ENCODE measurements around the gene PAPPA2.

Gene PAPPA2

GRCh38 chr1:176531921-176532897 is 69.2 kb downstream of the PAPPA2 start:
- no peak for DNase-seq (ENCODE audit: low spot score)
- ChIA-PET CTCF (no interaction called here), POLR2A (ENCODE audit: low non-redundant PET) (no interaction called here)
- no peak overlapping the region for H3K27ac ChIP-seq
- no peak for TF ChIP-seq CTCF (conservative IDR thresholded peaks at IDR 0.05; ENCODE audit: low read depth)

- H3K27ac ChIP-seq: no peak overlapping the region
- POLR2A ChIA-PET (ENCODE audit: low non-redundant PET): no interaction called here
- CTCF ChIA-PET: no interaction called here
- no peak for DNase-seq (ENCODE audit: low spot score)
- TF ChIP-seq CTCF (conservative IDR thresholded peaks at IDR 0.05; ENCODE audit: low read depth): no peak
Measured at GRCh38 chr1:176533020-176533419, 70.0 kb downstream of the PAPPA2 start.

DNA sequence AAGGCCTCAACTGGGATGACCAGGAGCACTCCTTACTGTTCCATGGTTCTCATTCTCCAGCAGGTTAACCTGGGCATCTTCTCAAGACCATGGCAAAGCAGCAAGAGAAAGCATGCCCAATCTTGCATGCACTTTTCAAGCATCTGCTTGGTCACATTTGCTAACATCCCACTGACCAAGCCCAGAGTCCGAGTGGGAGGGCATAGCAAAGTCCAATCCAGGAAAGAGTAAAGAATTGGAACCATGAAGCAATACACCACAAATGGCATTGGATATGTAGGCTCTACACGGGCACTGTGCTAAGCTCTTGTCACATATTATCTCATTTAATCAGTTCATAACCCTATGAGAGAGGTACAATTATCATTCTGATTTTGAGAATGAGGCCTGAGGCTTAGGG is 73.6 kb downstream of the PAPPA2 start:
- no peak for DNase-seq (ENCODE audit: low spot score)
- POLR2A ChIA-PET (ENCODE audit: low non-redundant PET): no interaction called here
- H3K27ac ChIP-seq: no peak overlapping the region
- CTCF ChIA-PET: no interaction called here
- no peak for TF ChIP-seq CTCF (conservative IDR thresholded peaks at IDR 0.05; ENCODE audit: low read depth)

- TF ChIP-seq CTCF (conservative IDR thresholded peaks at IDR 0.05; ENCODE audit: low read depth): no peak
- no peak overlapping the region for H3K27ac ChIP-seq
- DNase-seq (ENCODE audit: low spot score): no peak
- ChIA-PET CTCF (interaction anchor here (0.7 kb wide), 2 partner anchors 9 to 895 kb away, joined by 3 read pairs; no protein-coding TSS in a partner anchor), POLR2A (ENCODE audit: low non-redundant PET) (no interaction called here)
Measured at GRCh38 chr1:176539018-176539417, 76.0 kb downstream of the PAPPA2 start.

DNA sequence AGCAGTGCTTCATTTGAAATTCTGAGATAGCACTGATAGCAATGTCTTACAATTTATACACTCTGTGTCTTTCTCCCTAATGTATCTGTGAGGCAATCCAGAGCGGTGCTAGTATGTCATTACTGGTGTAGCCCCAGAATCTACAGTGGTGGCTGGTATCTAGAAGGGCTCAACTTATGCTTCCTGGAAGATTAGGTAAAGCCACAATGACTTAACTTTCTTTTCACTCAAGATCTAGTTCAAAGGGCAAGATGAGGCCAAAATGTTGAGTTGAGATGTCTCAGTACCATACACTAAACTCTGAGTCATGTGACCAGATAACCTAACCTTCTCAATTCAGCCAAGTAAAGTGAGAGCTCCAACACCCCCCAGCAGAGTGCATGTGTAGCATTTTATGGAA is 77.5 kb downstream of the PAPPA2 start:
- ChIA-PET POLR2A (ENCODE audit: low non-redundant PET) (no interaction called here), CTCF (no interaction called here)
- DNase-seq (ENCODE audit: low spot score): no peak
- no peak for TF ChIP-seq CTCF (conservative IDR thresholded peaks at IDR 0.05; ENCODE audit: low read depth)
- H3K27ac ChIP-seq: no peak overlapping the region

DNA sequence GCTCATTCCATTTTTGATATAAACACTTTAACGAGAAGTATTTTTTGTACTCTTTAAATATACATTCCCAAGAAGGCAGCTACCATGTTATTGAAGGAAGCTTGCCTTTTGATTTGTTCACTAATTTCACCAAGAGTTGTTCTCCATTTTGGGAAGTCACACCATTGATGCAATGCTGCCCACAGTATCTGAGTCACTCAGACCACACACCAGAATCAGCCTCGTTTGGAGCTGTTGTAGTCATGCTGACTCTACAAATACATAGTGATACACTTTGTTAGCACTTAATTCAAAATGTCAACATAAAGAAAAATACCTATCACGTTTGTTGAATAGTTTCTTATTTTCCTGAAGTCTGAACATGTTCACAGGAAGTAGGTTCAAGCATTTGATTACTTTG is 78.7 kb downstream of the PAPPA2 start:
- TF ChIP-seq CTCF (conservative IDR thresholded peaks at IDR 0.05; ENCODE audit: low read depth): no peak
- no peak for DNase-seq (ENCODE audit: low spot score)
- H3K27ac ChIP-seq: no peak overlapping the region
- POLR2A ChIA-PET (ENCODE audit: low non-redundant PET): no interaction called here
- CTCF ChIA-PET: no interaction called here

All from RWPE1 (cell line).